B cell (primary cell): ENCODE results near the gene DAW1. TPM values are rescaled to one million over a fixed set of nuclear protein-coding genes. Genes with fewer than 3 reads are reported as not detected.

Experiments
- ATAC-seq: fragments of 200-7000 bp; cut with Tn5 transposase; one replicate; pipeline ENCODE4 v1.10.0; 2021; ENCODE audit warnings: low read depth, mild to moderate bottlenecking, moderate number of reproducible peaks, moderate library complexity
- CTCF ChIA-PET: fragments of 350-600 bp; sonication (Branson Sonifier 250); formaldehyde crosslinking; loops from one replicate; lab custom pipeline; 2021; ENCODE audit warnings: antibody characterized with exemption, inconsistent platforms; lab: Charles Lee
- POLR2A ChIA-PET: fragments of 350-600 bp; sonication (Branson Sonifier 250); formaldehyde crosslinking; loops from one replicate; lab custom pipeline; 2021; ENCODE audit warnings: antibody characterized with exemption; lab: Charles Lee
- DNase-seq: peaks from one replicate; pipeline ENCODE4 v3.0.0; 2013
- H2AFZ ChIP-seq: 2 replicates; pipeline ENCODE4 v1.6.1; 2012; ENCODE audit warnings: mild to moderate bottlenecking, low read depth, low read length; ENCODE audit not compliant: insufficient read depth, poor library complexity, severe bottlenecking
- H3K27ac ChIP-seq, 2 donors: 1 replicate in 1 of 2; 2 replicates in 1 of 2; pipeline ENCODE4 v1.5.1; 2012 to 2013; ENCODE audit warnings: low read length in 2 of 2, mild to moderate bottlenecking in 2 of 2, moderate library complexity in 1 of 2
- H3K27me3 ChIP-seq, 4 experiments: fragments of 200-600 bp in 1 of 4; sonication (generic) in 1 of 4; replicated peaks in 1 of 4; 1 replicate in 2 of 4; 2 replicates in 2 of 4; pipeline versions ENCODE4 v1.6.1 to v1.7.0; 2013 to 2016; ENCODE audit warnings: low read length in 3 of 4, mild to moderate bottlenecking in 2 of 4, mixed read lengths in 1 of 4, moderate library complexity in 1 of 4; ENCODE audit not compliant: insufficient read depth in 4 of 4, control insufficient read depth in 3 of 4; ENCODE audit errors: control extremely low read depth in 1 of 4
- H3K36me3 ChIP-seq, 2 experiments: replicated peaks in 1 of 2; 1 replicate in 1 of 2; 2 replicates in 1 of 2; pipeline versions ENCODE4 v1.6.1 to v1.7.1; 2013; ENCODE audit warnings: low read length in 1 of 2; ENCODE audit not compliant: insufficient read depth in 2 of 2, control insufficient read depth in 1 of 2; ENCODE audit errors: control extremely low read depth in 1 of 2, extremely low read depth in 1 of 2
- H3K4me1 ChIP-seq, 2 donors: fragments of 200-600 bp in 1 of 2; sonication (generic) in 1 of 2; 1 replicate in 1 of 2; 2 replicates in 1 of 2; pipeline versions ENCODE4 v1.5.1 to v1.6.1; 2013 to 2017; ENCODE audit warnings: low read length in 2 of 2; ENCODE audit not compliant: control insufficient read depth in 2 of 2, insufficient read depth in 2 of 2
- H3K4me2 ChIP-seq: replicated peaks from 2 replicates; pipeline ENCODE3; 2012; ENCODE audit warnings: mild to moderate bottlenecking, low read depth, low read length; ENCODE audit not compliant: poor library complexity, severe bottlenecking
- H3K4me3 ChIP-seq, 5 experiments: fragments of 200-600 bp in 1 of 5; sonication (generic) in 1 of 5; 1 replicate in 3 of 5; 2 replicates in 2 of 5; pipeline versions ENCODE4 v1.5.1 to v1.7.0; 2011 to 2016; ENCODE audit warnings: low read length in 4 of 5, mild to moderate bottlenecking in 4 of 5, low read depth in 2 of 5, control low read depth in 1 of 5, moderate library complexity in 1 of 5; ENCODE audit not compliant: insufficient read depth in 1 of 5; ENCODE audit errors: control extremely low read depth in 1 of 5, extremely low read depth in 1 of 5
- H3K79me2 ChIP-seq: fragments of 200-600 bp; sonication (generic); one replicate; pipeline ENCODE4 v1.6.0; 2016; ENCODE audit warnings: low read length; ENCODE audit not compliant: control insufficient read depth, insufficient read depth
- H3K9ac ChIP-seq: fragments of 200-600 bp; sonication (generic); 2 replicates; pipeline ENCODE4 v1.6.1; 2017; ENCODE audit warnings: mild to moderate bottlenecking, low read length, moderate library complexity
- H3K9me3 ChIP-seq, 3 donors: one replicate each; pipeline versions ENCODE4 v1.6.1 to v1.7.1; 2013; ENCODE audit warnings: low read length in 2 of 3; ENCODE audit not compliant: control insufficient read depth in 2 of 3, insufficient read depth in 1 of 3; ENCODE audit errors: control extremely low read depth in 1 of 3
- H4K20me1 ChIP-seq: 2 replicates; pipeline ENCODE4 v1.6.0; 2012; ENCODE audit warnings: mild to moderate bottlenecking, low read length; ENCODE audit not compliant: insufficient read depth, control insufficient read depth, poor library complexity, severe bottlenecking
- H3K27ac Mint-ChIP-seq: one replicate; pipeline ENCODE4 v1.8.0; 2021; ENCODE audit warnings: mixed read lengths
- H3K27me3 Mint-ChIP-seq: one replicate; pipeline ENCODE4 v1.8.0; 2021; ENCODE audit warnings: mixed read lengths
- H3K4me1 Mint-ChIP-seq: one replicate; pipeline ENCODE4 v1.8.0; 2021; ENCODE audit warnings: mixed read lengths
- H3K4me3 Mint-ChIP-seq: one replicate; pipeline ENCODE4 v1.8.0; 2021; ENCODE audit warnings: mixed read lengths
- H3K9me3 Mint-ChIP-seq: one replicate; pipeline ENCODE4 v1.8.0; 2022; ENCODE audit warnings: mixed read lengths; ENCODE audit not compliant: insufficient read depth
- CTCF ChIP-seq: fragments of 200-600 bp; IDR thresholded peaks from one replicate; pipeline ENCODE4 v1.8.0; 2022; ENCODE audit warnings: antibody characterized with exemption, mild to moderate bottlenecking
- EZH2 ChIP-seq: IDR thresholded peaks from 2 replicates; pipeline ENCODE4 v1.6.1; 2012; ENCODE audit warnings: borderline replicate concordance, low read depth, mild to moderate bottlenecking, moderate library complexity, low read length; ENCODE audit not compliant: insufficient read depth, poor library complexity, severe bottlenecking
- WGBS: methylation state at CpG from one replicate; pipeline ENCODE4 v1.1.5; 2013; ENCODE audit warnings: missing lambda C conversion rate; ENCODE audit not compliant: insufficient coverage; 5-methylcytosine and 5-hydroxymethylcytosine counted together
- intact Hi-C: fragments of 100-400 bp; cut with micrococcal nuclease; formaldehyde crosslinking; loops from one replicate; pipeline ENCODE4 v1.10.0; 2022
- polyA plus RNA-seq: library from polyadenylated mRNA; depleted of rRNA; stranded (reverse); fragments of >200 nt; gene quantifications from 2 replicates; pipeline ENCODE4 v1.2.3, GENCODE V29; 2012
- total RNA-seq, 2 donors: library from RNA; stranded (reverse); fragments of 120-200 nt in 1 of 2; gene quantifications; 1 replicate in 1 of 2; 2 replicates in 1 of 2; pipeline versions ENCODE4 v1.2.3 to v1.2.4, GENCODE V29; 2013 to 2022

The DAW1 gene
- total and polyA plus RNA-seq, 2 donors (not counting 1 experiment from before 2014, with no cell fraction given): not detected

GRCh38 chr2:227826019-227826521, 45.4 kb upstream of the DAW1 start:
- Mint-ChIP-seq H3K27ac (no peak overlapping the region), H3K27me3 (peaks cover 10% of the 10 kb centered on the region), H3K4me1 (no peaks in the 10 kb centered on the region), H3K9me3 (no peaks in the 10 kb centered on the region), H3K4me3 (no peak overlapping the region)
- H3K4me2 ChIP-seq: no peak overlapping the region
- intact Hi-C loops: no loop called here
- WGBS: 77% methylated on average over 8 of the region's 10 CpGs
- H4K20me1 ChIP-seq: no peaks in the 10 kb centered on the region
- ChIA-PET POLR2A (no interaction called here), CTCF (no interaction called here)
- H3K4me3 ChIP-seq: no peak overlapping the region
- TF ChIP-seq CTCF (no peak), EZH2 (no peak)
- H3K27me3 ChIP-seq: no peaks in the 10 kb centered on the region
- ATAC-seq (no peak), DNase-seq (no peak)
- H3K27ac ChIP-seq: no peak overlapping the region
- peaks cover 0 to 3% (median 0%) of the 10 kb centered on the region in 3 donors for H3K9me3 ChIP-seq
- no peak overlapping the region for H3K9ac ChIP-seq
- H2AFZ ChIP-seq: no peak overlapping the region
- no peaks in the 10 kb centered on the region for H3K4me1 ChIP-seq
- H3K36me3 ChIP-seq: no peaks in the 10 kb centered on the region
- no peaks in the 10 kb centered on the region for H3K79me2 ChIP-seq

- no peak for ATAC-seq
- no peak overlapping the region for H3K27ac Mint-ChIP-seq
Measured at GRCh38 chr2:227826563-227826962, 44.9 kb upstream of the DAW1 start.

More at GRCh38 chr2:227826563-227826962, 44.9 kb upstream of the DAW1 start:
- H2AFZ ChIP-seq: no peak overlapping the region
- no peaks in the 10 kb centered on the region for H3K4me1 Mint-ChIP-seq
- no peak overlapping the region for H3K4me3 Mint-ChIP-seq
- H3K9me3 Mint-ChIP-seq: no peaks in the 10 kb centered on the region
- H3K4me1 ChIP-seq: no peaks in the 10 kb centered on the region
- no peaks in the 10 kb centered on the region for H3K36me3 ChIP-seq
- H3K27ac ChIP-seq: no peak overlapping the region
- POLR2A ChIA-PET: no interaction called here
- no peaks in the 10 kb centered on the region for H3K27me3 ChIP-seq
- DNase-seq: no peak
- peaks cover 6% of the 10 kb centered on the region for H3K27me3 Mint-ChIP-seq
- CTCF ChIA-PET: no interaction called here
- WGBS: 8% methylated on average over 2 of the region's 2 CpGs
- H3K9me3 ChIP-seq: peaks cover 0 to under 1% (median 0%) of the 10 kb centered on the region in 3 donors
- no peak for TF ChIP-seq EZH2
- TF ChIP-seq CTCF: no peak
- H3K79me2 ChIP-seq: no peaks in the 10 kb centered on the region
- no peak overlapping the region for H3K4me3 ChIP-seq
- no peaks in the 10 kb centered on the region for H4K20me1 ChIP-seq
- no peak overlapping the region for H3K4me2 ChIP-seq
- intact Hi-C loops: no loop called here
- no peak overlapping the region for H3K9ac ChIP-seq
